ENCODE results near the gene SH2B2.

DNA sequence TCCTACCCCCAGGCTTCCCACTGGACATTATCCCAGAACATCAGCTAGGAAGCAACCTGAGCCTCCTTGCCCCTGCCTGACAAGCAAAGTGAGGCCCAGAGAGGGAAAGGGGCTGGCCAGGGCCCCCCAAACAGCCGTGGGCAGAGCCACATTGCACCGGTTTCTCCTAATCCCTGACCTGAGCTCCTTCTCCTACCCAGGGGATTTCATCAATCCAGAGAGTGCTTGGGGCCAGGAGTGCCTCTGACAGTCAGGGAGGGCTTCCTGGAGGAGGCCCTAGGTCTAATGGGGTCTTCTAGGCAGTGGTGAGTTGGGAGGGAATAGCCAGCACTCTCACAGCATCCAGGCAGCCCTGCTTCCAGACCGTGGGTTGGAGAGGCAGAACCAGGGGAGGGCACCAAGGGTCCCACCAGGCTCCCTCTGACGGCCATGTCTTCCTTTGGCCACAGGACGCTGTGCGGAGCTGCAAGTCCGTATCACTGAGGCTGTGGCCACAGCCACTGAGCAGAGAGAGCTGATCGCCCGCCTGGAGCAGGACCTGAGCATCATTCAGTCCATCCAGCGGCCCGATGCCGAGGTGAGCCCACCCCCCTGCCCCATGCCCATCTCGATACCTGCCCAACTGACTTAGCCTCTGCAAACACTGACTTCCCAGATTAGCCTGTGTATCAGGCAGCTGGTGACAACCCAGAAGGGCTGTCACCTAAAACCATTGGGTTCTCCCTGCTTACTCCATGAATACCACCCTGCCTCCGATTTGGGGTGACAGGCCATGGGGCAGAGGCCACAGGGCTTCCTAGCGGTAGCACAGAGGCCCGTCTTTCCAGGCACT is 13.5 kb upstream of the SH2B2 start:
- TF ChIP-seq, protein P1, sequence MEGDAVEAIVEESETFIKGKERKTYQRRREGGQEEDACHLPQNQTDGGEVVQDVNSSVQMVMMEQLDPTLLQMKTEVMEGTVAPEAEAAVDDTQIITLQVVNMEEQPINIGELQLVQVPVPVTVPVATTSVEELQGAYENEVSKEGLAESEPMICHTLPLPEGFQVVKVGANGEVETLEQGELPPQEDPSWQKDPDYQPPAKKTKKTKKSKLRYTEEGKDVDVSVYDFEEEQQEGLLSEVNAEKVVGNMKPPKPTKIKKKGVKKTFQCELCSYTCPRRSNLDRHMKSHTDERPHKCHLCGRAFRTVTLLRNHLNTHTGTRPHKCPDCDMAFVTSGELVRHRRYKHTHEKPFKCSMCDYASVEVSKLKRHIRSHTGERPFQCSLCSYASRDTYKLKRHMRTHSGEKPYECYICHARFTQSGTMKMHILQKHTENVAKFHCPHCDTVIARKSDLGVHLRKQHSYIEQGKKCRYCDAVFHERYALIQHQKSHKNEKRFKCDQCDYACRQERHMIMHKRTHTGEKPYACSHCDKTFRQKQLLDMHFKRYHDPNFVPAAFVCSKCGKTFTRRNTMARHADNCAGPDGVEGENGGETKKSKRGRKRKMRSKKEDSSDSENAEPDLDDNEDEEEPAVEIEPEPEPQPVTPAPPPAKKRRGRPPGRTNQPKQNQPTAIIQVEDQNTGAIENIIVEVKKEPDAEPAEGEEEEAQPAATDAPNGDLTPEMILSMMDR (conservative IDR thresholded peaks at IDR 0.05; ENCODE audit: low read depth in 2 of 2), result no peak
- no peak for TF ChIP-seq EZH2phosphoT487 (IDR thresholded peaks at IDR 0.05; ENCODE audit: unreplicated experiment)
- no peak for TF ChIP-seq POLR2AphosphoS5 (IDR thresholded peaks at IDR 0.05; ENCODE audit: low read depth)
- TF ChIP-seq, protein P2, sequence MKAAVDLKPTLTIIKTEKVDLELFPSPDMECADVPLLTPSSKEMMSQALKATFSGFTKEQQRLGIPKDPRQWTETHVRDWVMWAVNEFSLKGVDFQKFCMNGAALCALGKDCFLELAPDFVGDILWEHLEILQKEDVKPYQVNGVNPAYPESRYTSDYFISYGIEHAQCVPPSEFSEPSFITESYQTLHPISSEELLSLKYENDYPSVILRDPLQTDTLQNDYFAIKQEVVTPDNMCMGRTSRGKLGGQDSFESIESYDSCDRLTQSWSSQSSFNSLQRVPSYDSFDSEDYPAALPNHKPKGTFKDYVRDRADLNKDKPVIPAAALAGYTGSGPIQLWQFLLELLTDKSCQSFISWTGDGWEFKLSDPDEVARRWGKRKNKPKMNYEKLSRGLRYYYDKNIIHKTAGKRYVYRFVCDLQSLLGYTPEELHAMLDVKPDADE (IDR thresholded peaks at IDR 0.05), result no peak
- no peak for TF ChIP-seq EZH2 (IDR thresholded peaks at IDR 0.05; ENCODE audit: low read depth, unreplicated experiment)
- TF ChIP-seq, protein P3, sequence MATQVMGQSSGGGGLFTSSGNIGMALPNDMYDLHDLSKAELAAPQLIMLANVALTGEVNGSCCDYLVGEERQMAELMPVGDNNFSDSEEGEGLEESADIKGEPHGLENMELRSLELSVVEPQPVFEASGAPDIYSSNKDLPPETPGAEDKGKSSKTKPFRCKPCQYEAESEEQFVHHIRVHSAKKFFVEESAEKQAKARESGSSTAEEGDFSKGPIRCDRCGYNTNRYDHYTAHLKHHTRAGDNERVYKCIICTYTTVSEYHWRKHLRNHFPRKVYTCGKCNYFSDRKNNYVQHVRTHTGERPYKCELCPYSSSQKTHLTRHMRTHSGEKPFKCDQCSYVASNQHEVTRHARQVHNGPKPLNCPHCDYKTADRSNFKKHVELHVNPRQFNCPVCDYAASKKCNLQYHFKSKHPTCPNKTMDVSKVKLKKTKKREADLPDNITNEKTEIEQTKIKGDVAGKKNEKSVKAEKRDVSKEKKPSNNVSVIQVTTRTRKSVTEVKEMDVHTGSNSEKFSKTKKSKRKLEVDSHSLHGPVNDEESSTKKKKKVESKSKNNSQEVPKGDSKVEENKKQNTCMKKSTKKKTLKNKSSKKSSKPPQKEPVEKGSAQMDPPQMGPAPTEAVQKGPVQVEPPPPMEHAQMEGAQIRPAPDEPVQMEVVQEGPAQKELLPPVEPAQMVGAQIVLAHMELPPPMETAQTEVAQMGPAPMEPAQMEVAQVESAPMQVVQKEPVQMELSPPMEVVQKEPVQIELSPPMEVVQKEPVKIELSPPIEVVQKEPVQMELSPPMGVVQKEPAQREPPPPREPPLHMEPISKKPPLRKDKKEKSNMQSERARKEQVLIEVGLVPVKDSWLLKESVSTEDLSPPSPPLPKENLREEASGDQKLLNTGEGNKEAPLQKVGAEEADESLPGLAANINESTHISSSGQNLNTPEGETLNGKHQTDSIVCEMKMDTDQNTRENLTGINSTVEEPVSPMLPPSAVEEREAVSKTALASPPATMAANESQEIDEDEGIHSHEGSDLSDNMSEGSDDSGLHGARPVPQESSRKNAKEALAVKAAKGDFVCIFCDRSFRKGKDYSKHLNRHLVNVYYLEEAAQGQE (IDR thresholded peaks at IDR 0.05; ENCODE audit: unreplicated experiment), result no peak
- TF ChIP-seq CREB1 (CRISPR knock-in tag; IDR thresholded peaks at IDR 0.05; ENCODE audit: low read depth), result no peak
- TF ChIP-seq JUNB (IDR thresholded peaks at IDR 0.05; ENCODE audit: unreplicated experiment), result no peak

All from GM23338 (cell line).